PC-3 (cell line): ENCODE results near the gene FOXL1. TPM values are rescaled to one million over a fixed set of nuclear protein-coding genes. Genes with fewer than 3 reads are reported as not detected.

ENCODE experiments used
- ATAC-seq: fragments of 200-7000 bp; cut with Tn5 transposase; 2 replicates; pipeline ENCODE4 v1.9.1; 2020; ENCODE audit warnings: mild to moderate bottlenecking, moderate library complexity
- BruUV-seq: library from RNA; stranded (reverse); fragments of 400-500 nt; replicated peaks from 2 replicates; lab custom pipeline; 2021; lab: Mats Ljungman, UMichigan
- CTCF ChIA-PET: fragments of 300-600 bp; sonication (Branson Sonifier 250); formaldehyde crosslinking; loops from one replicate; lab custom pipeline; 2022; ENCODE audit warnings: antibody characterized with exemption; lab: Charles Lee
- POLR2A ChIA-PET: fragments of 300-600 bp; sonication (Branson Sonifier 250); formaldehyde crosslinking; loops from one replicate; lab custom pipeline; 2022; ENCODE audit warnings: antibody characterized with exemption; ENCODE audit not compliant: unreplicated experiment; lab: Charles Lee
- DNase-seq: peaks from one replicate; pipeline ENCODE4 v3.0.0-alpha.2; 2015
- H2AFZ ChIP-seq: fragments of 300-600 bp; sonication (generic); 2 replicates; pipeline ENCODE4 v1.6.0; 2016; ENCODE audit warnings: antibody characterized with exemption, low read length
- H3F3A ChIP-seq: fragments of 300-600 bp; sonication (generic); one replicate; pipeline ENCODE4 v1.6.0; 2017; ENCODE audit warnings: antibody characterized with exemption, low read length, control low read depth, mild to moderate bottlenecking; ENCODE audit not compliant: unreplicated experiment
- H3K27ac ChIP-seq: fragments of 300-600 bp; sonication (generic); 2 replicates; pipeline ENCODE4 v1.5.1; 2016; ENCODE audit warnings: mild to moderate bottlenecking, low read length
- H3K27me3 ChIP-seq: fragments of 300-600 bp; sonication (generic); 2 replicates; pipeline ENCODE4 v1.6.1; 2016; ENCODE audit warnings: low read length, mixed read lengths
- H3K36me3 ChIP-seq: fragments of 300-600 bp; sonication (generic); 2 replicates; pipeline ENCODE4 v1.6.1; 2016; ENCODE audit warnings: low read depth, mixed run types, low read length, mixed read lengths
- H3K4me1 ChIP-seq: fragments of 300-600 bp; sonication (generic); 2 replicates; pipeline ENCODE4 v1.5.1; 2016; ENCODE audit warnings: low read length; ENCODE audit not compliant: insufficient read depth
- H3K4me2 ChIP-seq: fragments of 300-600 bp; sonication (generic); 2 replicates; pipeline ENCODE4 v1.6.0; 2016; ENCODE audit warnings: low read length
- H3K4me3 ChIP-seq: fragments of 300-600 bp; sonication (generic); 2 replicates; pipeline ENCODE4 v1.5.1; 2016; ENCODE audit warnings: mild to moderate bottlenecking, low read length, mixed read lengths
- H3K79me2 ChIP-seq: fragments of 300-600 bp; sonication (generic); 2 replicates; pipeline ENCODE4 v1.6.1; 2017; ENCODE audit warnings: low read length, mixed read lengths
- H3K9ac ChIP-seq: fragments of 300-600 bp; sonication (generic); 2 replicates; pipeline ENCODE4 v1.6.0; 2016; ENCODE audit warnings: mild to moderate bottlenecking, low read length
- H3K9me2 ChIP-seq: fragments of 300-600 bp; sonication (generic); replicated peaks from 2 replicates; pipeline ENCODE4 v1.6.1; 2016; ENCODE audit warnings: mixed run types, low read length, mixed read lengths
- H3K9me3 ChIP-seq: fragments of 300-600 bp; sonication (generic); 2 replicates; pipeline ENCODE4 v1.6.1; 2016; ENCODE audit warnings: low read length, mixed read lengths
- H4K20me1 ChIP-seq: fragments of 300-600 bp; sonication (generic); 2 replicates; pipeline ENCODE4 v1.6.1; 2016; ENCODE audit warnings: low read length, mixed read lengths
- CTCF ChIP-seq: fragments of 300-600 bp; sonication (generic); conservative IDR thresholded peaks from 2 replicates; pipeline ENCODE4 v1.5.1; 2017; ENCODE audit warnings: antibody characterized with exemption, low read depth, mild to moderate bottlenecking, low read length
- EZH2 ChIP-seq: fragments of 300-600 bp; sonication (generic); IDR thresholded peaks from one replicate; pipeline ENCODE4 v1.6.1; 2017; ENCODE audit warnings: antibody characterized with exemption, mild to moderate bottlenecking, low read length; ENCODE audit not compliant: unreplicated experiment
- EZH2phosphoT487 ChIP-seq: fragments of 300-600 bp; sonication (generic); IDR thresholded peaks from 2 replicates; pipeline ENCODE4 v1.6.1; 2018; ENCODE audit warnings: mild to moderate bottlenecking, antibody characterized with exemption, low read length, borderline replicate concordance
- intact Hi-C: fragments of 100-400 bp; cut with micrococcal nuclease; formaldehyde crosslinking; loops from 2 replicates; pipeline ENCODE4 v1.9.0; 2023
- total RNA-seq: library from RNA; depleted of rRNA; stranded (reverse); fragments of >200 nt; gene quantifications from 2 replicates; pipeline ENCODE4 v1.2.3, GENCODE V29; 2014

Gene FOXL1
- total RNA-seq, 1 experiment from 2014 or later: 8.1 TPM

GRCh38 chr16:86550281-86550680 is 28.1 kb upstream of the FOXL1 start:
- Histone ChIP-seq H3K27ac (no peak overlapping the region), H3K9me3 (no peaks in the 10 kb centered on the region), H2AFZ (no peak overlapping the region), H4K20me1 (no peaks in the 10 kb centered on the region), H3K36me3 (no peaks in the 10 kb centered on the region; the same call in 1 of the 2 replicates), H3K4me3 (no peak overlapping the region), H3K79me2 (peaks cover 11% of the 10 kb centered on the region), H3K9me2 (no peaks in the 10 kb centered on the region), H3K27me3 (no peaks in the 10 kb centered on the region), H3K4me1 (no peaks in the 10 kb centered on the region; the same call in 1 of the 2 replicates), H3F3A (no peaks in the 10 kb centered on the region), H3K4me2 (no peak overlapping the region), H3K9ac (no peak overlapping the region)
- no TSS peak for BruUV-seq
- ATAC-seq (no peak), DNase-seq (no peak)
- TF ChIP-seq CTCF (no peak), EZH2 (no peak), EZH2phosphoT487 (no peak)
- ChIA-PET CTCF (no interaction called here), POLR2A (no interaction called here)
- intact Hi-C loops: no loop called here

- Histone ChIP-seq H3K4me1 (peaks cover 3% of the 10 kb centered on the region; the same call in 1 of the 2 replicates), H3K9ac (no peak overlapping the region), H3F3A (no peaks in the 10 kb centered on the region), H3K27ac (no peak overlapping the region), H3K9me3 (no peaks in the 10 kb centered on the region), H4K20me1 (no peaks in the 10 kb centered on the region), H2AFZ (no peak overlapping the region), H3K4me2 (no peak overlapping the region), H3K4me3 (no peak overlapping the region), H3K36me3 (no peaks in the 10 kb centered on the region; the same call in 1 of the 2 replicates), H3K79me2 (peaks cover 11% of the 10 kb centered on the region), H3K9me2 (no peaks in the 10 kb centered on the region), H3K27me3 (no peaks in the 10 kb centered on the region)
- CTCF ChIA-PET: no interaction called here
- ATAC-seq (no peak), DNase-seq (no peak)
- intact Hi-C loops: no loop called here
- no TSS peak for BruUV-seq
- TF ChIP-seq CTCF (no peak), EZH2phosphoT487 (no peak), EZH2 (no peak)
- POLR2A ChIA-PET: no interaction called here
These were observed 25.0 kb upstream of the FOXL1 start for GRCh38 chr16:86553356-86553755.

- Histone ChIP-seq H3K4me3 (peak overlapping the region; percentile 77), H4K20me1 (no peaks in the 10 kb centered on the region), H3K27me3 (no peaks in the 10 kb centered on the region), H3K4me2 (peak overlapping the region; percentile 75), H3K9ac (peak overlapping the region; percentile 94), H3K27ac (peak overlapping the region; percentile 16; the same call in 1 of the 2 replicates), H3K9me3 (no peaks in the 10 kb centered on the region), H3K9me2 (no peaks in the 10 kb centered on the region), H3K4me1 (peaks cover 3% of the 10 kb centered on the region; the same call in 1 of the 2 replicates), H3F3A (no peaks in the 10 kb centered on the region), H3K36me3 (no peaks in the 10 kb centered on the region; the same call in 1 of the 2 replicates), H2AFZ (peak overlapping the region; percentile 82), H3K79me2 (peaks cover 11% of the 10 kb centered on the region)
- POLR2A ChIA-PET: no interaction called here
- ATAC-seq (no peak), DNase-seq (peak; percentile 2)
- intact Hi-C loops: no loop called here
- no peak for TF ChIP-seq EZH2
- BruUV-seq: TSS peak; percentile 71
- CTCF ChIA-PET: no interaction called here
These were observed 23.8 kb upstream of the FOXL1 start for GRCh38 chr16:86554599-86554916.
